Caco-2 (cell line): ENCODE results near the gene ITPKC. TPM values are rescaled to one million over a fixed set of nuclear protein-coding genes. Genes with fewer than 3 reads are reported as not detected.
A peak's percentile ranks its signal among the peaks of the same experiment; 100 is the strongest.

Experiments used
- BruUV-seq: library from RNA; stranded (reverse); fragments of 400-500 nt; replicated peaks from 2 replicates; lab custom pipeline; 2021; lab: Mats Ljungman, UMichigan
- CTCF ChIA-PET: fragments of 300-600 bp; sonication (Branson Sonifier 250); formaldehyde crosslinking; loops from one replicate; lab custom pipeline; 2022; ENCODE audit warnings: antibody characterized with exemption; lab: Charles Lee
- POLR2A ChIA-PET: fragments of 300-600 bp; sonication (Branson Sonifier 250); formaldehyde crosslinking; loops from one replicate; lab custom pipeline; 2022; ENCODE audit warnings: antibody characterized with exemption; lab: Charles Lee
- DNase-seq, 2 experiments: peaks; one replicate each; pipeline versions ENCODE4 v3.0.0 to v3.0.0-alpha.2; 2020 to 2022
- H3K27me3 ChIP-seq: replicated peaks from 2 replicates; pipeline ENCODE4 v1.6.0; 2011; ENCODE audit warnings: low read length; ENCODE audit not compliant: control insufficient read depth, insufficient read depth
- H3K36me3 ChIP-seq: 2 replicates; pipeline ENCODE4 v1.5.1; 2011; ENCODE audit warnings: low read length; ENCODE audit not compliant: control insufficient read depth, insufficient read depth
- H3K4me1 ChIP-seq: fragments of 250-450 bp; sonication (Bioruptor Pico); 2 replicates; pipeline ENCODE4 v1.5.1; 2020; ENCODE audit warnings: mild to moderate bottlenecking
- H3K4me3 ChIP-seq: 2 replicates; pipeline ENCODE4 v1.5.1; 2011; ENCODE audit warnings: low read depth, mild to moderate bottlenecking, control low read depth, low read length
- H3K9me3 ChIP-seq: fragments of 250-450 bp; sonication (Bioruptor Pico); 2 replicates; pipeline ENCODE4 v1.5.1; 2020; ENCODE audit warnings: mild to moderate bottlenecking, moderate library complexity
- H3K27ac Mint-ChIP-seq: one replicate; pipeline ENCODE4 v1.8.0; 2022; ENCODE audit warnings: mixed read lengths; ENCODE audit not compliant: unreplicated experiment
- H3K27me3 Mint-ChIP-seq: one replicate; pipeline ENCODE4 v1.8.0; 2022; ENCODE audit warnings: mixed read lengths; ENCODE audit not compliant: insufficient read depth, unreplicated experiment
- H3K36me3 Mint-ChIP-seq: one replicate; pipeline ENCODE4 v1.8.0; 2022; ENCODE audit warnings: mild to moderate bottlenecking, mixed read lengths; ENCODE audit not compliant: insufficient read depth, unreplicated experiment
- H3K4me1 Mint-ChIP-seq: one replicate; pipeline ENCODE4 v1.8.0; 2022; ENCODE audit warnings: low read depth, mixed read lengths; ENCODE audit not compliant: unreplicated experiment
- H3K4me3 Mint-ChIP-seq: one replicate; pipeline ENCODE4 v1.8.0; 2022; ENCODE audit warnings: mild to moderate bottlenecking, moderate library complexity, mixed read lengths; ENCODE audit not compliant: unreplicated experiment
- H3K9me3 Mint-ChIP-seq: one replicate; pipeline ENCODE4 v1.8.0; 2022; ENCODE audit warnings: mixed read lengths; ENCODE audit not compliant: unreplicated experiment
- CTCF ChIP-seq, 2 experiments: fragments of 200-600 bp in 1 of 2; IDR thresholded peaks; 1 replicate in 1 of 2; 2 replicates in 1 of 2; pipeline versions ENCODE4 v1.5.1 to v1.8.0; 2011 to 2022; ENCODE audit warnings: antibody characterized with exemption in 1 of 2, control low read depth in 1 of 2, inconsistent platforms in 1 of 2, low read depth in 1 of 2, low read length in 1 of 2, mild to moderate bottlenecking in 1 of 2, moderate library complexity in 1 of 2; ENCODE audit not compliant: insufficient read depth in 1 of 2, severe bottlenecking in 1 of 2, unreplicated experiment in 1 of 2
- intact Hi-C: fragments of 100-400 bp; cut with micrococcal nuclease; formaldehyde crosslinking; loops from one replicate; pipeline ENCODE4 v1.10.0; 2022; ENCODE audit not compliant: unreplicated experiment
- total RNA-seq: library from RNA; stranded (reverse); gene quantifications from 2 replicates; pipeline ENCODE4 v1.2.3, GENCODE V29; 2022

ITPKC gene
- total RNA-seq, 1 experiment from 2014 or later: 31.2 TPM

GRCh38 chr19:40775632-40776022, 58.7 kb downstream of the ITPKC start:
- H3K36me3 Mint-ChIP-seq: peaks cover 30% of the 10 kb centered on the region
- H3K9me3 Mint-ChIP-seq: no peaks in the 10 kb centered on the region
- H3K4me3 Mint-ChIP-seq: no peak overlapping the region
- intact Hi-C loops: loop anchor here (2.0 kb wide), 1 partner anchor 31 kb away; no protein-coding TSS in a partner anchor
- Histone ChIP-seq H3K4me1 (peaks cover 6% of the 10 kb centered on the region; the same call in 1 of the 2 replicates), H3K9me3 (no peaks in the 10 kb centered on the region), H3K4me3 (no peak overlapping the region), H3K27me3 (no peaks in the 10 kb centered on the region), H3K36me3 (no peaks in the 10 kb centered on the region)
- BruUV-seq: no TSS peak
- CTCF ChIA-PET: no interaction called here
- no peak for DNase-seq
- TF ChIP-seq CTCF (IDR thresholded peaks at IDR 0.05; ENCODE audit: insufficient read depth in 1 of 2, low read depth in 1 of 2, low read length in 1 of 2, severe bottlenecking in 1 of 2, unreplicated experiment in 1 of 2): no peak
- POLR2A ChIA-PET: no interaction called here
- H3K4me1 Mint-ChIP-seq: peaks cover 10% of the 10 kb centered on the region
- no peaks in the 10 kb centered on the region for H3K27me3 Mint-ChIP-seq
- peak overlapping the region; percentile 14 for H3K27ac Mint-ChIP-seq

- Histone ChIP-seq H3K36me3 (no peaks in the 10 kb centered on the region), H3K4me3 (no peak overlapping the region), H3K27me3 (no peaks in the 10 kb centered on the region), H3K4me1 (peaks cover 6% of the 10 kb centered on the region; the same call in 1 of the 2 replicates), H3K9me3 (no peaks in the 10 kb centered on the region)
- ChIA-PET CTCF (interaction anchor here (1.6 to 3.3 kb wide), 2 partner anchors 22 to 26 kb away, joined by 7 to 49 read pairs; partner anchors contain the start of genes ACTMAP, EGLN2 and SNRPA), POLR2A (interaction anchor here (2.8 to 3.2 kb wide), 3 partner anchors 25 to 487 kb away, joined by 13 to 147 read pairs (median 28); partner anchors contain the start of genes ACTMAP, COQ8B, HNRNPUL1 and ITPKC)
- intact Hi-C loops: loop anchor here (2.0 kb wide), 1 partner anchor 30 kb away; no protein-coding TSS in a partner anchor
- no peak for TF ChIP-seq CTCF (IDR thresholded peaks at IDR 0.05; ENCODE audit: insufficient read depth in 1 of 2, low read depth in 1 of 2, low read length in 1 of 2, severe bottlenecking in 1 of 2, unreplicated experiment in 1 of 2)
- DNase-seq: no peak
- Mint-ChIP-seq H3K27me3 (no peaks in the 10 kb centered on the region), H3K4me1 (peaks cover 16% of the 10 kb centered on the region), H3K9me3 (no peaks in the 10 kb centered on the region), H3K4me3 (no peak overlapping the region), H3K36me3 (peaks cover 23% of the 10 kb centered on the region), H3K27ac (peak overlapping the region; percentile 83)
- no TSS peak for BruUV-seq
These were observed 59.5 kb downstream of the ITPKC start for GRCh38 chr19:40776364-40776763.

- CTCF ChIA-PET: interaction anchor here (0.9 to 3.3 kb wide), 11 partner anchors 20 to 313 kb away, joined by 3 to 49 read pairs (median 6); partner anchors contain the start of genes ACTMAP, EGLN2 and SNRPA
These were observed 60.2 kb downstream of the ITPKC start for GRCh38 chr19:40776932-40777644.

More at GRCh38 chr19:40776932-40777644, 60.2 kb downstream of the ITPKC start:
- TF ChIP-seq CTCF (IDR thresholded peaks at IDR 0.05; ENCODE audit: insufficient read depth in 1 of 2, low read depth in 1 of 2, low read length in 1 of 2, severe bottlenecking in 1 of 2, unreplicated experiment in 1 of 2): no peak
- H3K36me3 ChIP-seq: no peaks in the 10 kb centered on the region; the same call in 1 of the 2 replicates
- Mint-ChIP-seq H3K27ac (peak overlapping the region; percentile 83), H3K4me3 (peak overlapping the region; percentile 81), H3K36me3 (peaks cover 17% of the 10 kb centered on the region), H3K27me3 (no peaks in the 10 kb centered on the region), H3K4me1 (peaks cover 18% of the 10 kb centered on the region), H3K9me3 (no peaks in the 10 kb centered on the region)
- peak; percentile 91 to 95 for DNase-seq
- POLR2A ChIA-PET: interaction anchor here (0.5 to 3.2 kb wide), 25 partner anchors 11 to 1341 kb away, joined by 3 to 147 read pairs (median 5); partner anchors contain the start of genes ACTMAP, COQ8B, EGLN2 and HNRNPUL1
- intact Hi-C loops: loop anchor here (1.0 to 2.0 kb wide), 2 partner anchors 30 to 61 kb away; partner anchors contain the start of gene COQ8B
- TSS peak; percentile 94 for BruUV-seq
- H3K9me3 ChIP-seq: no peaks in the 10 kb centered on the region
- H3K4me3 ChIP-seq: peak overlapping the region; percentile 64
- no peaks in the 10 kb centered on the region for H3K27me3 ChIP-seq
- peaks cover 6% of the 10 kb centered on the region; the same call in 1 of the 2 replicates for H3K4me1 ChIP-seq
